GM21381 (cell line): ENCODE measurements around the gene SOS1.

Source experiments
- ATAC-seq: cut with Tn5 transposase; IDR thresholded peaks from one replicate; pipeline ENCODE4 v1.9.1; 2021; ENCODE audit warnings: mild to moderate bottlenecking, moderate library complexity; ENCODE audit not compliant: unreplicated experiment

SOS1 gene

GRCh38 chr2:39039072-39039471 lies 81.8 kb downstream of the SOS1 start:
- no peak for ATAC-seq

GRCh38 chr2:39033980-39034379 lies 86.9 kb downstream of the SOS1 start:
- ATAC-seq, result no peak

- ATAC-seq, result no peak
Observed at GRCh38 chr2:39027421-39027820, 93.4 kb downstream of the SOS1 start.

GRCh38 chr2:39024833-39025232 lies 96.0 kb downstream of the SOS1 start:
- no peak for ATAC-seq

- ATAC-seq, result no peak
Observed at GRCh38 chr2:39023649-39024048, 97.2 kb downstream of the SOS1 start.

- no peak for ATAC-seq
Observed at GRCh38 chr2:39022642-39023235, 98.1 kb downstream of the SOS1 start.

- ATAC-seq, result no peak
Observed at GRCh38 chr2:39020383-39020782, 100.5 kb downstream of the SOS1 start.

GRCh38 chr2:39018638-39019037 lies 102.2 kb downstream of the SOS1 start:
- no peak for ATAC-seq

- ATAC-seq, result no peak
Observed at GRCh38 chr2:39017334-39017733, 103.5 kb downstream of the SOS1 start.

GRCh38 chr2:39015424-39015823 lies 105.4 kb downstream of the SOS1 start:
- ATAC-seq, result no peak

GRCh38 chr2:39013871-39014270 lies 107.0 kb downstream of the SOS1 start:
- ATAC-seq, result no peak

GRCh38 chr2:39008665-39009064 lies 112.2 kb downstream of the SOS1 start:
- ATAC-seq, result no peak

- no peak for ATAC-seq
Observed at GRCh38 chr2:39007875-39008504, 112.9 kb downstream of the SOS1 start.

- ATAC-seq, result no peak
Observed at GRCh38 chr2:39000552-39000951, 120.3 kb downstream of the SOS1 start.

GRCh38 chr2:38997781-38998180 lies 123.1 kb downstream of the SOS1 start:
- no peak for ATAC-seq

- ATAC-seq, result no peak
Observed at GRCh38 chr2:38991899-38992298, 129.0 kb downstream of the SOS1 start.

GRCh38 chr2:38988716-38989115 lies 132.1 kb downstream of the SOS1 start:
- ATAC-seq, result no peak

GRCh38 chr2:38982498-38982897 lies 138.4 kb downstream of the SOS1 start:
- no peak for ATAC-seq

- ATAC-seq, result no peak
Observed at GRCh38 chr2:38981670-38982357, 139.0 kb downstream of the SOS1 start.

GRCh38 chr2:38981003-38981669 lies 139.7 kb downstream of the SOS1 start:
- ATAC-seq, result no peak

- no peak for ATAC-seq
Observed at GRCh38 chr2:38978908-38979307, 141.9 kb downstream of the SOS1 start.
